GM18861 (cell line): Measurements from ENCODE around the gene GPA33.

Experiments
- ATAC-seq: cut with Tn5 transposase; IDR thresholded peaks from one replicate; pipeline ENCODE4 v1.9.1; 2021; ENCODE audit not compliant: unreplicated experiment

Gene GPA33, protein sequence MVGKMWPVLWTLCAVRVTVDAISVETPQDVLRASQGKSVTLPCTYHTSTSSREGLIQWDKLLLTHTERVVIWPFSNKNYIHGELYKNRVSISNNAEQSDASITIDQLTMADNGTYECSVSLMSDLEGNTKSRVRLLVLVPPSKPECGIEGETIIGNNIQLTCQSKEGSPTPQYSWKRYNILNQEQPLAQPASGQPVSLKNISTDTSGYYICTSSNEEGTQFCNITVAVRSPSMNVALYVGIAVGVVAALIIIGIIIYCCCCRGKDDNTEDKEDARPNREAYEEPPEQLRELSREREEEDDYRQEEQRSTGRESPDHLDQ

DNA sequence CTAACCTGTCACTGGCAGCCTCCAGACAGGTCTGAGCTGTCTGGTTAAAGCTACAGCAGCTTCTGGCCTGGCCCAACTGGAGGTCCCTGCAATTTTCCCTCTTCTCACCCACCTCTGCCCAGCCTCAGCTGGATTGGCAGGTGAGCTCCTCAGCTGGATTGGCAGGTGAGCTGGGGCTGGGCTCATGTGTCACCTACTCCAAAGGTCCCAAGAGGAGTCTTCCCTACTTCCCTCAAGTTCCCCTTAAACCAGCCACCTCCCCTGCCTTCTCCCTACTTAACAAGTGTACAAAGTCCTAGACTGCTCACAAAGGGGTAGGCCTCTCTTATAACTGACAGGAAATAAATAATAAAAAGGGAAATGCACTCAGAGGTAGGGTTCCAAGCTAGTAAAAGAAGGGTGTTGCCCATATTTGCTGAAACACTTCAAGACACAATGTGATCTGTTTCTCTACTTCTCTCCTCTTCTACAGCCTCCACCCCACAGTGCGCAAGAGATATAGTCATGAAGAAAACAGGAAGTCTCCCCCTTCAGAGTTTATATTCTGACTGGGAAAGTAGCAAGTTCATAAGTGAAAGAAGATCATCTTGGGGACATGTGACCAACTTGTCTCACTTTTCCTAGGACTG, at the start of gene GPA33:
GPA33 (minus strand) TSS at position 64 of the 629 bp plus-strand sequence. CDS start 90 bp downstream, outside the sequence.
- no peak for ATAC-seq

DNA sequence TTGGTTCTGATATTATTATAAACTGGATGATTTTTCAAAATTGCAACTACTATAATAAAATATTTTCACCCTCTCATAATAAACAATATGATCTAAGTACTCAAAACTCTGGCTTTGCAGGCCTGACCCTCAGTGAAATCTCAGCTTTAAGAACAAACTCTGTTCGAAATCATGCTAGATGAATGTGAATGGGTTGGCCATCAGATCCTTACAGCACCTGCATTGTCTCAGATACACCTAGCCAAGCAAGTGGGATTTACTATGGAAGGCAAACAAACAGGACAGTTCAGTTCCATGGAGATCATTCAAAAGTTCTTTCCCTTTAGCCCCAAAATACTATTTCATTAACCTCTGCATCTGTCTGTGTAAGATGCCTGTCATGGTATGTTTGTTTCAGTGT, 48.5 kb upstream of the GPA33 start:
- ATAC-seq: no peak

DNA sequence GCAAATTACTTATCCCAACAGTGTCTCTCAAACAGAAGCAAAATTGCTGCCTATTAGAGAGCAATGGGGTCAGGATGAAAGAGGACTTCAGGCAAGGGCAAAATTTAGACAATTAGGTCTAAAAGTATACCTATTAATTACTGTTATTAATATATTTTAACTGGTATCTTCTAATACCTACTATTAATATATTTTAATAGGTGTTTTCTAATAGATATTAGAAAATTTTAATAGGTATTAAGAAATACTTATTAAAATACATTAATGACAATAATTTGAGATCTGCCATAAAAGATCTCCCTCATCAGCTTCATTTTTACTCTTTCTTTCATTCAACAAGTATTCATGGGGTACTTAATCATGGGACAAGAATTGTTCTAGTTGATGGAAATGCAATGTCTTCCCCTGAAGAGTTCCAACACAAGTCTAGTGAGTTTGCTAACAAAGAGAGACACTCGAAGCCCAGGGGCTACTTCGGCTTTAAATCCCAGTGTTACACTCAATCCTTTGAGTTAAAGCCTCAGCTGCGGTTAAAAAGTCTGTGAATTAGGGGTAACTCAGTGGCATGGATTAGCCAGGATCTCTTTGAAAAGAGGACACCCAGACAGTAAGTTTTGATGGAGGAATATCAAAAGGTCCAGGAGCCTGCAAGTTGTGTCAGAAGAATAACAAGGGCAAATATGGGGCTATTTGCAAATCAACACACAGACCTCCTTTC, 47.8 kb upstream of the GPA33 start:
- no peak for ATAC-seq

DNA sequence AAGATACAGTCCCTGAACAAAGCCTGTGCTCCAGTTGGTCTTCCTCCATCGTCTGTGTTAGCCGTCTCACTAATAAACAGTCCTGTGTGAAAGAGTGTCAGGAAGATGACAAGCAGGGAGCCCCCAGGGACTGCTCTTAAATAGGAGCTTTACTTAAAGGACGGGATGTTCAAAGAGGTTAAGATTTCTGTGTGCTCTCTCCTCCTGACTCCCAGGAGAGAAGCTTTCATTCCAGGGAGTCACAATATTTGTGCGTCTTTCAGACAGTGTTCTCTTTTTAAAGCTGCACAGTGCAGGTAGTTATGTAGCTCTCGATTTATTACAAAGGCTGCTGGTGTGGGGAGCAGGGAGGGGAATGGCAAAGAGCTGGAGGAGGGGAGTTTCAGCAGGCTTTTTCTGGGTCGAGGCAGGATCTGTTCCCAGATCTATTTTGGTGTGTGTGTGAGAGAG, 47.2 kb upstream of the GPA33 start:
- ATAC-seq: no peak

DNA sequence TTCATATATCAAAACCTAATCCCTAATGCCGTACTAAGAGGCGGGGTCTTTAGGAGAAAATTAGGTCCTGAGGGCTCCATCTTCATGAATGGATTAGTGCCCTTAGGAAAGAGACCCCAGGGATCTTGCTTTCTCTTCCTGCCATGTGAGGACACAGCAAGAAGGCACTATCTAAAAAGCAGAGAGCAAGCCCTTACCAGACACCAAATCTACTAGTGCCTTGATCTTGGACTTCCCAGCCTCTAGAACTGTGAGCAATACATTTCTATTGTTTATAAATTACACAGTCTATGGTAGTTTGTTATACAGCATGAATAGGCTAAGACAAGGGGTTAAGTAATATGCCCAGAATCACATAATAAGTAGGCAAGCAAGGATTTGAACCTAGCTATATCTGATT, 46.6 kb upstream of the GPA33 start:
- ATAC-seq: no peak

DNA sequence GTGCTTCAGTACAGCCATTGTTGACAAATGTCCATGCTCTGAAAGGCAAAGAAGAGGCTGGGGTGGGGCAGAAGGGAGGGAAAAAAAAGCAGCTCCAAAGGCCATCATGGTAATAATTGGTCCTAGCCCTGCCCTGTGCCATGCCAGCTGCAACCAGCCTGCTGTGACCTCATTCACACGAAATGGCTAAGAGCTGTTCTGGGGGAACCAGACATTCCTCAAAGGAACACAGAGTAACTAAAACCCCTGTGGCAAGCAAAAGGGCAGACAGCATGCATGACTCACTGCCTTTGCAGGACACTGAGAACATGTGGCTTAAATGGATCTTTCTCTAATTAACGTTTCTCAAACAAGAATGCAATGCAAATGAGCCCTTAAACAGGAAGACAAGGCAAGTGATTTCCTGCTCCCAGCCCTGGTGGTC, 46.0 kb upstream of the GPA33 start:
- no peak for ATAC-seq

DNA sequence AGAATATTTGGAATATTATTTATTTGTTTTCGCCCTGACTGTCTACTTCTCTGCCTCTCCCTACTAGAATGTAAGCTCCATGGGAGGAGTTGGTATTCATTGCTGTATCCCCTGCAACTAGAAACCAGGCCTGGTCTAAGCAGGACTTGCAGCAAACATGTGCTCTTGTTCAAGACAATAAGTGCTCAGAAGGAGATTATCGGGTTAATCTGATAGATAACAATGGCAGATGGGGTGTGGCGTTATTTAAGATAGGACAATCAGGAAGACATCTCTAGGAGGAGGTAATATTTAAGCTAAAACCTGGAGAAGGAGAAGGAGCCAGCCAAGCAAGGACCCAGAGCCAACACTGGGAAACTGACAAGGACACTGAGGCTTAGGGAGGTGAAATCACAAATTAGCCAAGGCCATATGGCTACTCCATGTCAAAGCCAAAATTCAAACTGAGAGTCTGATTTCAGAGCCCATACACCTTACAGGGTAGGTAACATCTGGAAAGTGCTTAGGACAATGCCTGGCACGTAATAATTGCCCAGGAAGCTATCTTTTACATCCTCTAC, 45.2 kb upstream of the GPA33 start:
- no peak for ATAC-seq

DNA sequence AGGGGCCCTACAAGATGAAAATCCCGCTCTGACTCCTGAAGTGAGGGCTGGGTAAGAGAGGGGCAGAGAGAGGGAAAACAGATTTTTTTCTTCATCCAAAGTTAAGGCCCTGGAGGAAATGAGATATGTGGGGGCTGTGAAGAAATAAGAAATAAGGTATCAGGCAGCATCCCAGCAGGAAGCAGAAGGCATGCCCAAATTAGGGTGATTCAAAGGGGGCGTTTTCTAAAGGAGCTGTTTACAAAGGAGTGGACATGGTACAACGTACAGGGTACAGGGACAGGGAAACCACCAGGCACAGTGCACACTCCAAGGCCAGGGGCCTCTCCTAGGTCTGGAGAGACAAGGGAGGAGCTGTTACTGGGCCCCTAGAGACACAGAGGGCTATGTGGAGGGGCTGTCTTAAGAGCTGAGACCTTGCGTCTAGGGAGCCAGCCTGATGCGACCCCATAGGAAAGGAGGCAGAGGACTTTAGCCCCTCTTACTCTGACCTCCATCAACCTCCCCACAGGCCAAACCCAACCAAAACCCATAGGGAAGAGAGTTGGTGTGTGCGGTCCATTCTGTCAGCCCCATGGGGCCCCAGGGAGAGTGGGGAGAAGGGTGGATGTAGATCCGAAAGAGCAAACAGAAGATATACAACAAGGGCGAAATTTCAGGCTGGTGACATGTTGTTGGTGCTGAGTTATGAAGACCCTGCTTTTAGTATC, 42.3 kb upstream of the GPA33 start:
- no peak for ATAC-seq

DNA sequence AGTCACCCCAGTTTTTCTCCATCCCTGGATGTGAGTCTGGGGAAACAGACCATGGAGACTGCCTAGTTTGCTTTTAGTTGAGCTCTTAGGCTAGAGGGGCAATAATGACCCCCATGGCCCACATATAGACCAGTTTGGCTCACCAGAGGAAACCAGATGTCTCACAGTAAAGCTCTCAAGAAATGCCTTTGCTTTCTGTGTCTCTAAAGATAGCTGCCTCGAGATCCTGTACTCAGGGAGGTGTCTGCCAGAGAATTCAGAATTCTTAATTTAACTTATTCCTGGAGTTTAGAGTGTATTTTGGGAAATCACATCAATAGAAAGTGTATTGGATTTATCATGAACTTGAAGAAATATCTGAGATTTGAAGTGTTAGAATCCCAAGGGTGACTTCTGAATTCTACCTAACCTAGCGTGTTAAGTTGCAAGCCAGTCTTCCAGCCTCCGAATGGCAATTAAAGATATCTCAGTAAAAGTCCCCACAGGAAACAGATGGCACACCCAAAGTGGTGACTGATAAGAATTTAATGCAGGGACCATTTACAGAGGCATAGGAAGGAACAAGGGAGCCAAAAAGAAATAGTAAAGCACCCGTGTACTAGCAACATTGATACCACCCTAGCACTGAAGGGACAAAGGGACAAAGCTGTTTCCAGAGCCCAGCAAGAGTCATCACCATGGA, 40.8 kb upstream of the GPA33 start:
- no peak for ATAC-seq

DNA sequence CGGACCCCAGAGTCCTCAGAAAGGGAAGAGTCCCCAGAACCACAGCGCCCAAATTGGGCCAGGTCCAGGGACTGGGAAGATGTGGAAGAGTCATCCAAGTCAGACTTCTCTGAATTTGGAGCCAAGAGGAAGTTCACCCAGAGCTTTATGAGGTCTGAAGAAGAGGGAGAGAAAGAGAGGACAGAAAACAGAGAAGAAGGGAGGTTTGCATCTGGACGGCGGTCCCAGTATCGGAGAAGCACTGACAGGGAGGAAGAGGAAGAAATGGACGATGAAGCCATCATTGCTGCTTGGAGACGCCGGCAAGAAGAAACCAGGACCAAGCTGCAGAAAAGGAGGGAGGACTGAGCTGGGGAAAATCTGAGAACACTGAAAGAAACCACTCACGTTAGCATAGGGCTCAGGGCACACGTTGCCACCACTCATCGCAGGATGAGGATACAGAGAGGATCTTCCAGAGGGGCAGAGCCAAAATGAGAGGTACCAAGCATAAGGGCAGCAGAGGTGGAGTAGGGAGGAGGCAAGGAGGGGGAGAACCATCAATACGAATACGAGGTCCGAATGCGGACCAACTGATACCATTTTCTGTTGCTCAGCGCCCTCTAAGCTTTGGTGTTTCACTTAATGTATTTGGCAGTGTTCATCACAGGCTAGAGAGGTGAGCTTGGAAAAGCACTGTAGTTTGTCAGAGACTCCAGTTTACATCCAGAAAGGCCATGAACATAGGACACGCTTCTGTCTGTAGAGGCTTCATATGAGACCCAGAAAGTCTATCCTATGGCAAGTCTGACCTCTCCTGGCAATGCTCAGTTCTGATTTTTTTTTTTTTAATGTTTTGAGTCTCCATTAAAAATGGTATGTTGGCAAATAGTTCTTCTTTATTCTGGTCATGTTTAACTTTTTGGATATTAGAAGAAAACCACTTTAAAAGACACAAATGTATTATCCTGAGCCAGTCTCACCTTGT, 38.4 kb upstream of the GPA33 start:
- no peak for ATAC-seq

DNA sequence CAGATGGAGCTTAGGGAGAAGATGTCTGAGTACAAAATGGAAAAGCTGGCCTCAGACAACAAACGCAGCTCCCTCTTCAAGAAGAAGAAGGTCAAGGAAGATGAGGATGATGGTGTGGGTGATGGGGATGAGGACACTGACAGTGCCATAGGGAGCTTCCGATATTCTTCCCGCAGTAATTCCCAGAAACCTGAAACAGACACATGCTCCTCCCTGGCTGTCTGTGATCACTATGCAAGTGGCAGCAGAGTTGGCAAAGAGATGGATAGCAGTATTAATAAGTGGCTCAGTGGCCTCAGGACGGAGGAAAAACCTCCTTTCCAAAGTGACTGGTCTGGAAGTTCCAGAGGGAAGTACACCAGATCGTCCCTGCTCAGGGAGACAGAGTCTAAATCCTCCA, 37.5 kb upstream of the GPA33 start:
- ATAC-seq: no peak

DNA sequence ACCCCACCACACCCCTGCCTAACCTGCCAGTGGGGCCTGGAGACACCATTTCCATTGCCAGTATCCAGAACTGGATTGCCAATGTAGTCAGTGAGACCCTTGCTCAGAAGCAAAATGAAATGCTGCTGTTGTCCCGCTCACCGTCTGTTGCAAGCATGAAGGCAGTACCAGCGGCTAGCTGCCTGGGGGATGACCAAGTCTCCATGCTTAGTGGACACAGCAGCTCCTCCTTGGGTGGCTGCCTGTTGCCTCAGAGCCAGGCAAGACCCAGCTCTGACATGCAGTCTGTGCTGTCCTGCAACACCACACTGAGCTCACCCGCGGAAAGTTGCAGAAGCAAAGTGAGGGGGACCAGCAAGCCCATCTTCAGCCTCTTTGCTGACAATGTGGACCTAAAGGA, 37.1 kb upstream of the GPA33 start:
- ATAC-seq: no peak

DNA sequence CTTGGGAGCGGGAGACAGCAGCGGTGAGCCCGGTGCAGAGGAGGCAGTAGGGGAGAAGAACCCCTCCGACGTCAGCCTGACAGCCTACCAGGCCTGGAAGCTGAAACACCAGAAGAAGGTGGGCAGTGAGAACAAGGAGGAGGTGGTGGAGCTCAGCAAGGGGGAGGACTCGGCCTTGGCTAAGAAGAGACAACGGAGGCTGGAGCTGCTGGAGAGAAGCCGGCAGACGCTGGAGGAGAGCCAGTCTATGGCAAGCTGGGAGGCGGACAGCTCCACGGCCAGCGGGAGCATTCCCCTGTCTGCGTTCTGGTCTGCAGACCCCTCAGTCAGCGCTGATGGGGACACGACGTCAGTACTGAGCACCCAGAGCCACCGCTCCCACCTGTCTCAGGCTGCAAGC, 36.6 kb upstream of the GPA33 start:
- no peak for ATAC-seq

DNA sequence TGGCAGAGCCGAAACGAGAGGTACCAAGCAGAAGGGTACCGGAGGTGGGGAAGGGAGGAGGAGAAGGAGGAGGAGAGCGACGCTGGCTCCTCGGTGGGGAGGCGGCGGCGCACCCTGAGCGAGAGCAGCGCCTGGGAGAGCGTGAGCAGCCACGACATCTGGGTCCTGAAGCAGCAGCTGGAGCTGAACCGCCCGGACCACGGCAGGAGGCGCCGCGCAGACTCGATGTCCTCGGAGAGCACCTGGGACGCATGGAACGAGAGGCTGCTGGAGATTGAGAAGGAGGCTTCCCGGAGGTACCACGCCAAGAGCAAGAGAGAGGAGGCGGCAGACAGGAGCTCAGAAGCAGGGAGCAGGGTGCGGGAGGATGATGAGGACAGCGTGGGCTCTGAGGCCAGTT, 36.1 kb upstream of the GPA33 start:
- no peak for ATAC-seq

DNA sequence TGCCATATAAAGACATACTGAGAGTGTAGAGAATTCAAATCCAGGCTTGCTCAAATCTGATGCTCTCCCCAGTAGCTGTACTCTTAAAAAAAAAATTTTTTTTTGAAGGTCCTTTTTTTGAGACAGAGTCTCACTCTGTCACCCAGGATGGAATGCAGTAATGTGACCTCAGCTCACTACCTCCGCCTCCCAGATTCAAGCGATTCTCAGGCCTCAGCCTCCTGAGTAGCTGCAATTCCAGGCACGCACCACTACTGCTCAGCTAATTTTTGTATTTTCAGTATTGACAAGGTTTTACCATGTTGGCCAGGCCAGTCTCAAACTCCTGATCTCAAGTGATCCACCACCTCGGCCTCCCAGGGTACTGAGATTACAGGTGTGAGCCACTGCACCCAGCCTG, 32.4 kb upstream of the GPA33 start:
- no peak for ATAC-seq

DNA sequence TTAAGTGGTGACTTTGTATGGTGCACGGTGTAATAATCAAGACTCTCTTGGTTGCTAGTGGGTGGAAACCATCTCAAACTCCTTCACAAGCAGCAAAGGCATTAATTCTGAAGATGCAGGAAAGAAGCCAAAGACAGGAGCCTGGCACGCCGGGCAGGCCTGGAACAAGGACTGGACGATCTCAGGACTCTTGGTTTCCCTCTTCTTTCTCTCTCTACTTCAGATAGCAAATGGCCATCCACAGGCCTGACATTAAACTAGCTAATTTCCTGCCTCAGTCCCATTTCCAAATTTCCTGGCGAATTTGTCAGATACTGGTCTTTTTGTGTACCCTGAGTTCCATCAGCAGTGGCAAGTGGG, 31.9 kb upstream of the GPA33 start:
- no peak for ATAC-seq

DNA sequence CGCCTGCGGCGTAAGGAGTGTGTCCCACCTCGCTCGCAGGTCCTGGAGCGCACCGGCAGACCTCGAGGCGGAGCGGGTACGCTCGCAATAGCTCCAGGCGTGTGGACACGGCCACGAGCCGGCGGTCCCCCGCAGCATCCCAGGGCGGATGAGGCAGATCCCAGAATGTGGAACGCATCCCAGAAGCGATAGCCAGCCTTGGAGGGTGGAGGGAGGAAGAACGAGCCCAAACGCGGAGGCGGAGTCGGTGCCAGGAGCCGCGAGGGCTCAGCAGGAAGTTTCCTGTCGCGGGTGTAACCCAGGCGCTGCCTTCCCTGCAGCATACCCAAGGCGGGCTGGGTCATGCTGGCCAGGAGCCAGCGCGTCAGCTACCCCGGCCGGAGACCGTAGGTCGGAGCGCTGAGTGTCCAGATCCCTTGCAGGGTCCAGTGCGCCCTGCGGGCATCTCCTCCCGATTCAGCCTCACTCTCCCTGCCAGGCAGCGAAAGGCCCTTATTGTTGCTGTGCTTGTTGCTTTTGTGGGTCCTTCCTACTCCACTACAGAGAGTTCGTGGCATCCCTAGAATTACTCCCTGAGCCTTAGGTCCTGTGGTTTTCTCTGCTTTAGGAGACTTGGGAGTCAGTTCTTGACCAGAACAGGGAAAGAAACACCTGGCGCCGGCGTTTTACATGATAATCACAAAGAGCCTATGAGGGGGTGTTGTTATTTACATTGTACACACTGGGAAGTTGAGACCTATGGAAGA, 31.4 kb upstream of the GPA33 start:
- ATAC-seq: no peak

DNA sequence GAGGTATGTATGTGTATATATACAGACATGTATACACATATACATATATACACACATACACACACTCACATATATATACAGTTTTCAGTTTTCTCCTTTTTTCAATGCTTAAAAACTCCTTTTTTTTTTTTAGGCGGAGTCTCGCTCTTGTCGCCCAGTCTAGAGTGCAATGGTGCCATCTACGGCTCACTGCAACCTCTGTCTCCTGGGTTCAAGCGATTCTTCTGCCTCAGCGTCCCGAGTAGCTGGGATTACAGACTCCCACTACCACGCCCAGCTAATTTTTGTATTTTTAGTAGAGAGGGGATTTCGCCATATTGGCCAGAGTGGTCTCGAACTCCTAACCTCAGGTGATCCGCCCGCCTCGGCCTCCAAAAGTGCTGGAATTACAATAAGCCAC, 30.7 kb upstream of the GPA33 start:
- ATAC-seq: no peak

DNA sequence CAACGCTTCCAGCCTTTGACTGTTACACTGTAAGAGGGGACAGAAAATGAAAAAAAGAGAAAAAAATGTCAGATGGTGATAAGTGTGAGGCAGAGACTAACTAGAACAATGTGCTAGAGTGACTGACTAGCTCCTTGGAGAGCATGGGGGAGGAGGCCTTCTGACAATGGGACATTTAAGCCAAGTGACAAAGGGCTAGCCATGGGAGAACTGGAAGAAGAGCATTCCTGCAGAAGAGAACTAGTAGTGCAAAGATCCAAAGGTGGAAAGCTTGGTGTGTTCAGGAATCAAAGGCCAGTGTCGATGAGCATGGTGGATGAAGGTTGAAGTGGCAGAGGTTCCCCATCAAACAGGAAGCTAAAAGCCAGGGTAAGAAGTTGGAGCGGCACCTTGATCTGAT, 29.5 kb upstream of the GPA33 start:
- no peak for ATAC-seq
